Liver (tissue), 3 donors: Measurements from ENCODE around the gene DBP.

Source experiments
- CTCF ChIP-seq: fragments of 150-350 bp; IDR thresholded peaks from 2 replicates; pipeline ENCODE4 v1.5.1; 2017; ENCODE audit warnings: improper control_type of control experiment, low read depth, low read length; ENCODE audit not compliant: missing input control
- FOXA1 ChIP-seq: IDR thresholded peaks from 2 replicates; pipeline ENCODE4 v1.6.1; 2016; ENCODE audit warnings: antibody characterized with exemption
- GABPA ChIP-seq, 2 donors: IDR thresholded peaks in 1 of 2; conservative IDR thresholded peaks in 1 of 2; 2 replicates each; pipeline ENCODE4 v1.6.1; 2016; ENCODE audit warnings: antibody characterized with exemption in 2 of 2, mild to moderate bottlenecking in 1 of 2, moderate library complexity in 1 of 2
- TAF1 ChIP-seq: conservative IDR thresholded peaks from 2 replicates; pipeline ENCODE4 v1.6.1; 2016; ENCODE audit warnings: antibody characterized with exemption, mild to moderate bottlenecking
- ZBTB33 ChIP-seq: IDR thresholded peaks from 2 replicates; pipeline ENCODE4 v1.6.1; 2016; ENCODE audit warnings: antibody characterized with exemption
- donor health status: healthy.
- donor health status: healthy.

GRCh38 chr19:48644839-48645619, 7.8 kb upstream of the DBP start:
- TF ChIP-seq CTCF (no peak), FOXA1 (no peak), ZBTB33 (no peak), GABPA (IDR thresholded peaks at IDR 0.05 in 1 of 2, conservative IDR thresholded peaks at IDR 0.05 in 1 of 2) (no peak), TAF1 (no peak)
